ENCODE data around the gene PAQR9. TPM values are rescaled to one million over a fixed set of nuclear protein-coding genes. Genes with fewer than 3 reads are reported as not detected.

PAQR9 gene
- total and polyA plus RNA-seq, 8 donors = not detected

DNA sequence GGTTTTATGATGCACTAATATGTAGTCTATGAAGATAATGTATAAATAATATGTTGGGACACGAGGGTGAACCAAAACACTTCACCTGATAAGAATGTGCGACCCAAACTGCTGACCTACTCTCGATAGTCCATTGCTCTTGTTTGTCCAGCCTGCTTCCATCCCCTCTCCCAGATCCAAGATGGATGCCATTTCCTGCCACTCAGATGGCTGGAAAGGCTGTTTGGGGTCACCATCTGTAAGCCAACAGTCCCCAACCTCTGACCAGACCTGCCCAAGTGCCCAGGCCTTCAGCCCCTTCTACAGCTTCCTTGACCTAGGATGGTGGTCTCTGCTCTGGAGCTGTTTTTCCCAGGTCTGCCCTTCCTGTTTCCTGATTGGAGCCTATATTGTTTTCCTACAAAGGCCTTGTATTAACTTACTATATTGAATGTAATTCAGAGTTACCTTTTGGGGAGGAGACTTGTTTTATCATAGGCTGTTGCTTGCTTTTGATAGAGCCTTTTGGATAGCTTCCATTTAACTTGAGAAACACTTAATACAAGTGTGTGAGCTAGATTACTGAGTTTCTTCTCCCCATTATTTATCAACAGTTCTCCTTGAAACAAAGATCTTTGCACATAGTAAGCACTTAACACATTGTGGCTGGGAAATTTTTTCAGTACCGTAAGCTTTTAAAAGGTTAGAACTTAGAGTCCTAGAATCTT lies 5.0 kb upstream of the PAQR9 start:
- Histone ChIP-seq H3K4me1 (peaks cover 7 to 14% (median 9%) of the 10 kb centered on the region in 4 donors), H3K9me3 (no peaks in the 10 kb centered on the region), H3K27me3 (peaks cover 3 to 41% (median 27%) of the 10 kb centered on the region in 3 donors), H3K27ac (no peak overlapping the region), H3K36me3 (no peaks in the 10 kb centered on the region), H3K4me3 (no peak overlapping the region)
- intact Hi-C loops (cut with DNase I; ENCODE audit: low total_unique reads) = no loop called here
- no peak for TF ChIP-seq POLR2AphosphoS5 (IDR thresholded peaks at IDR 0.05)
- TF ChIP-seq POLR2A (IDR thresholded peaks at IDR 0.05) = no peak
- TF ChIP-seq, protein P1, sequence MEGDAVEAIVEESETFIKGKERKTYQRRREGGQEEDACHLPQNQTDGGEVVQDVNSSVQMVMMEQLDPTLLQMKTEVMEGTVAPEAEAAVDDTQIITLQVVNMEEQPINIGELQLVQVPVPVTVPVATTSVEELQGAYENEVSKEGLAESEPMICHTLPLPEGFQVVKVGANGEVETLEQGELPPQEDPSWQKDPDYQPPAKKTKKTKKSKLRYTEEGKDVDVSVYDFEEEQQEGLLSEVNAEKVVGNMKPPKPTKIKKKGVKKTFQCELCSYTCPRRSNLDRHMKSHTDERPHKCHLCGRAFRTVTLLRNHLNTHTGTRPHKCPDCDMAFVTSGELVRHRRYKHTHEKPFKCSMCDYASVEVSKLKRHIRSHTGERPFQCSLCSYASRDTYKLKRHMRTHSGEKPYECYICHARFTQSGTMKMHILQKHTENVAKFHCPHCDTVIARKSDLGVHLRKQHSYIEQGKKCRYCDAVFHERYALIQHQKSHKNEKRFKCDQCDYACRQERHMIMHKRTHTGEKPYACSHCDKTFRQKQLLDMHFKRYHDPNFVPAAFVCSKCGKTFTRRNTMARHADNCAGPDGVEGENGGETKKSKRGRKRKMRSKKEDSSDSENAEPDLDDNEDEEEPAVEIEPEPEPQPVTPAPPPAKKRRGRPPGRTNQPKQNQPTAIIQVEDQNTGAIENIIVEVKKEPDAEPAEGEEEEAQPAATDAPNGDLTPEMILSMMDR (IDR thresholded peaks at IDR 0.05) = no peak
- TF ChIP-seq EP300 (IDR thresholded peaks at IDR 0.05) = no peak
- DNase-seq = no peak
- WGBS, 5 donors = 57 to 71% (median 58%) methylated on average over 4 of the region's 4 CpGs

DNA sequence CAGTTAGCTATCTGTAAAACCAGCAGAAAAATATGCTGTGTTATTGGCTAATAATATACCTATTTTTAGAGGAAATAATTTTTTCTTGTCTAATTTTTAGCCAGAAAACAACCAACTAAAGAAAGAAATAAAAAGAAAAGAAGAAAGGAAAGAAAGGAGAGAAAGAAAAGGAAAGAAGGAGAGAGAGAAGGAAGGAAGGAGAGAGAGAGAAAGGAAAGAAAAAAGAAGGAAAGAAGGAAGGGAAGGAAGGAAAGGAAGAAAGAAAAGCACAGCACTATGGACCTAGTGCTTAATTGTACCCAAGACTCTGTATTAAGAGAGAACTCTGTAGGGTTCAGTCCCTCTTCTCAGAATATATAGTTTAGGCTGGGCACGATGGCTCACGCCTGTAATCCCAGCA lies 3.3 kb upstream of the PAQR9 start:
- Histone ChIP-seq H3K27ac (no peak overlapping the region), H3K4me3 (no peak overlapping the region), H3K27me3 (peaks cover 14 to 58% (median 43%) of the 10 kb centered on the region in 3 donors), H3K36me3 (no peaks in the 10 kb centered on the region), H3K9me3 (no peaks in the 10 kb centered on the region), H3K4me1 (peaks cover 11 to 21% (median 16%) of the 10 kb centered on the region in 4 donors)
- 82 to 97% (median 88%) methylated on average over 2 of the region's 2 CpGs for WGBS, 5 donors
- TF ChIP-seq POLR2A (IDR thresholded peaks at IDR 0.05) (no peak), EP300 (IDR thresholded peaks at IDR 0.05) (no peak), POLR2AphosphoS5 (IDR thresholded peaks at IDR 0.05) (no peak)
- TF ChIP-seq, protein P1 (IDR thresholded peaks at IDR 0.05) = no peak
- intact Hi-C loops (cut with DNase I; ENCODE audit: low total_unique reads) = no loop called here
- no peak for DNase-seq

DNA sequence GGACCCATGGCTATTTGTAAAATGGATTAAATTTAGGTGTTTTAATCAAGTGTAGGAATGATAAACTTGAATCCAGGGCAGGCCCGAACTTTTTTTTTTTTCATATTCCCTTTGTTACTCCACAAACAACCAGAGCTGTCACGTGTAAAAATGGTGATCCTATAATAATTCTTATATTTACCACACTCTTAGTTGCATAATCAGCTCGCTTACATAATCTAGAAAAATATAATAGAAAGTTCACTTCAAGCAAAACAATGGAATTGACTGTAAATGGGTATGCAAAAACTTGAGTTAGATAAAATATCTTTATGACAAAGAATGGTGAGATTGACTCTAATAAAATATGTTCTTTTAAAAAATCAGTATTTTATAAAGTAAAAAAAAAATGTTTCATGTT lies 2.1 kb upstream of the PAQR9 start:
- TF ChIP-seq POLR2A (IDR thresholded peaks at IDR 0.05) = no peak
- TF ChIP-seq, protein P1 (IDR thresholded peaks at IDR 0.05) = no peak
- no peak for TF ChIP-seq EP300 (IDR thresholded peaks at IDR 0.05)
- WGBS, 5 donors = 68 to 76% (median 75%) methylated on average over 3 of the region's 3 CpGs
- no peaks in the 10 kb centered on the region for H3K9me3 ChIP-seq
- peaks cover 14 to 66% (median 55%) of the 10 kb centered on the region in 3 donors for H3K27me3 ChIP-seq
- H3K27ac ChIP-seq = no peak overlapping the region
- intact Hi-C loops (cut with DNase I; ENCODE audit: low total_unique reads) = no loop called here
- no peak overlapping the region for H3K4me3 ChIP-seq
- no peak for DNase-seq
- H3K4me1 ChIP-seq = peaks cover 11 to 21% (median 16%) of the 10 kb centered on the region in 4 donors
- no peaks in the 10 kb centered on the region for H3K36me3 ChIP-seq

DNA sequence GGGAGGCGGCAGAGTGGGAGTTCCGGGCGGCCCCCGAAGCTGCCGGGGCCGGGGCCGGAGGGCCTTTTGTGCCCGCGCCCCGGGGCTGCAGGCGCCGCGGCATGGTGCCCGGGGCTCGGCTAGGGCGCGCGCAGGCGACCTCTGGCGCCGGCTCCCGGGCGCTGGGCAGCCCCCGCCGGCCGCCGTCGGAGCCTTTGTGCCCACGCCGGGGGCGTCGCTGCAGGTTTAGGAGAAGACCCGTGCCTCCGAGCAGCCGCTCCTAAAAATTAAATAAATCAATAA lies 299 bp downstream of the PAQR9 start:
- WGBS, 5 donors = 0 to 7% (median 1%) methylated on average over 3 to 35 of the region's 35 CpGs
- Histone ChIP-seq H3K36me3 (no peaks in the 10 kb centered on the region), H3K4me3 (peak overlapping the region; percentile 51 to 83 (median 60)), H3K27me3 (peaks cover 14 to 84% (median 53%) of the 10 kb centered on the region in 3 donors), H3K27ac (no peak overlapping the region), H3K9me3 (no peaks in the 10 kb centered on the region), H3K4me1 (peaks cover 11 to 17% (median 16%) of the 10 kb centered on the region in 4 donors)
- no peak for TF ChIP-seq POLR2AphosphoS5 (IDR thresholded peaks at IDR 0.05)
- TF ChIP-seq, protein P1 (IDR thresholded peaks at IDR 0.05) = no peak
- no peak for TF ChIP-seq POLR2A (IDR thresholded peaks at IDR 0.05)
- TF ChIP-seq EP300 (IDR thresholded peaks at IDR 0.05) = no peak
- DNase-seq = no peak
- intact Hi-C loops (cut with DNase I; ENCODE audit: low total_unique reads) = no loop called here

All from stomach (tissue), 9 donors.